ENCODE results near the gene MCOLN1. TPM values are rescaled to one million over a fixed set of nuclear protein-coding genes. Genes with fewer than 3 reads are reported as not detected.

MCOLN1 gene
- total RNA-seq, 1 donor from 2014 or later: 39.8 TPM

- TF ChIP-seq CTCF (IDR thresholded peaks at IDR 0.05; ENCODE audit: partially characterized antibody, unreplicated experiment): no peak
- H3K27me3 Mint-ChIP-seq (ENCODE audit: unreplicated experiment): peaks cover 2% of the 10 kb centered on the region
- DNase-seq: no peak
- H3K4me3 Mint-ChIP-seq (ENCODE audit: unreplicated experiment): no peak overlapping the region
- H3K9me3 Mint-ChIP-seq (ENCODE audit: unreplicated experiment): peaks cover 7% of the 10 kb centered on the region
- peaks cover 11% of the 10 kb centered on the region for H3K4me1 Mint-ChIP-seq (ENCODE audit: low read depth, unreplicated experiment)
- H3K36me3 Mint-ChIP-seq (ENCODE audit: unreplicated experiment): no peaks in the 10 kb centered on the region
- no peak overlapping the region for H3K27ac Mint-ChIP-seq (ENCODE audit: unreplicated experiment)
Measured at GRCh38 chr19:7477758-7478157, 44.7 kb upstream of the MCOLN1 start.

GRCh38 chr19:7478173-7478842, 44.1 kb upstream of the MCOLN1 start:
- Mint-ChIP-seq H3K27ac (ENCODE audit: unreplicated experiment) (no peak overlapping the region), H3K9me3 (ENCODE audit: unreplicated experiment) (peaks cover 5% of the 10 kb centered on the region), H3K4me1 (ENCODE audit: low read depth, unreplicated experiment) (peaks cover 11% of the 10 kb centered on the region), H3K27me3 (ENCODE audit: unreplicated experiment) (peaks cover 2% of the 10 kb centered on the region), H3K36me3 (ENCODE audit: unreplicated experiment) (no peaks in the 10 kb centered on the region), H3K4me3 (ENCODE audit: unreplicated experiment) (no peak overlapping the region)
- no peak for TF ChIP-seq CTCF (IDR thresholded peaks at IDR 0.05; ENCODE audit: partially characterized antibody, unreplicated experiment)
- DNase-seq: no peak

GRCh38 chr19:7478843-7479227, 43.6 kb upstream of the MCOLN1 start:
- Mint-ChIP-seq H3K27me3 (ENCODE audit: unreplicated experiment) (peaks cover under 1% of the 10 kb centered on the region), H3K9me3 (ENCODE audit: unreplicated experiment) (peaks cover 5% of the 10 kb centered on the region), H3K4me3 (ENCODE audit: unreplicated experiment) (no peak overlapping the region), H3K27ac (ENCODE audit: unreplicated experiment) (no peak overlapping the region), H3K4me1 (ENCODE audit: low read depth, unreplicated experiment) (peaks cover 11% of the 10 kb centered on the region), H3K36me3 (ENCODE audit: unreplicated experiment) (no peaks in the 10 kb centered on the region)
- no peak for TF ChIP-seq CTCF (IDR thresholded peaks at IDR 0.05; ENCODE audit: partially characterized antibody, unreplicated experiment)
- DNase-seq: no peak

- TF ChIP-seq CTCF (IDR thresholded peaks at IDR 0.05; ENCODE audit: partially characterized antibody, unreplicated experiment): no peak
- Mint-ChIP-seq H3K27ac (ENCODE audit: unreplicated experiment) (peak overlapping the region; percentile 6), H3K4me1 (ENCODE audit: low read depth, unreplicated experiment) (peaks cover 11% of the 10 kb centered on the region), H3K36me3 (ENCODE audit: unreplicated experiment) (no peaks in the 10 kb centered on the region), H3K27me3 (ENCODE audit: unreplicated experiment) (no peaks in the 10 kb centered on the region), H3K9me3 (ENCODE audit: unreplicated experiment) (peaks cover 7% of the 10 kb centered on the region), H3K4me3 (ENCODE audit: unreplicated experiment) (no peak overlapping the region)
- DNase-seq: no peak
Measured at GRCh38 chr19:7480222-7480969, 42.0 kb upstream of the MCOLN1 start.

- no peaks in the 10 kb centered on the region for H3K36me3 Mint-ChIP-seq (ENCODE audit: unreplicated experiment)
- H3K4me3 Mint-ChIP-seq (ENCODE audit: unreplicated experiment): no peak overlapping the region
- H3K27ac Mint-ChIP-seq (ENCODE audit: unreplicated experiment): no peak overlapping the region
- no peaks in the 10 kb centered on the region for H3K27me3 Mint-ChIP-seq (ENCODE audit: unreplicated experiment)
- TF ChIP-seq CTCF (IDR thresholded peaks at IDR 0.05; ENCODE audit: partially characterized antibody, unreplicated experiment): no peak
- H3K9me3 Mint-ChIP-seq (ENCODE audit: unreplicated experiment): peaks cover 7% of the 10 kb centered on the region
- no peak for DNase-seq
- H3K4me1 Mint-ChIP-seq (ENCODE audit: low read depth, unreplicated experiment): peaks cover 11% of the 10 kb centered on the region
Measured at GRCh38 chr19:7480970-7481255, 41.5 kb upstream of the MCOLN1 start.

Measured in glutamatergic neuron (in vitro differentiated cells).